K562 (cell line): ENCODE data around the gene DKK3.

Experiments used
- CSDE1 ChIP-seq, 2 experiments: fragments of 450-650 bp; IDR thresholded peaks; 2 replicates each; pipeline ENCODE4 v1.6.1; 2016; ENCODE audit warnings: mild to moderate bottlenecking in 1 of 2
- DACH1 ChIP-seq: fragments of 450-650 bp; IDR thresholded peaks from 2 replicates; pipeline ENCODE4 v1.6.1; 2018; ENCODE audit not compliant: partially characterized antibody
- EP300 ChIP-seq: IDR thresholded peaks from 2 replicates; pipeline ENCODE4 v1.6.1; 2012; ENCODE audit warnings: low read length, improper control_type of control experiment
- FOXA1 ChIP-seq: fragments of 450-650 bp; IDR thresholded peaks from 2 replicates; pipeline ENCODE4 v1.6.1; 2016; ENCODE audit warnings: mild to moderate bottlenecking, borderline replicate concordance
- HNRNPLL ChIP-seq: fragments of 200-400 bp; formaldehyde crosslinking; IDR thresholded peaks from 2 replicates; pipeline ENCODE4 v1.6.1; 2017; ENCODE audit warnings: low read length, low read depth, mild to moderate bottlenecking; ENCODE audit not compliant: poor library complexity, severe bottlenecking
- PML ChIP-seq: IDR thresholded peaks from 2 replicates; pipeline ENCODE4 v1.6.1; 2012; ENCODE audit warnings: low read length, inconsistent platforms
- TF ChIP-seq, protein P1 (sequence below), 3 experiments: IDR thresholded peaks in 2 of 3; conservative IDR thresholded peaks in 1 of 3; 2 replicates each; pipeline ENCODE4 v1.5.1; 2011 to 2012; ENCODE audit warnings: low read length in 3 of 3, mild to moderate bottlenecking in 3 of 3, control low read depth in 2 of 3, improper control_type of control experiment in 1 of 3, inconsistent platforms in 1 of 3, low read depth in 1 of 3, mixed read lengths in 1 of 3, moderate library complexity in 1 of 3; ENCODE audit not compliant: insufficient read depth in 2 of 3

DNA sequence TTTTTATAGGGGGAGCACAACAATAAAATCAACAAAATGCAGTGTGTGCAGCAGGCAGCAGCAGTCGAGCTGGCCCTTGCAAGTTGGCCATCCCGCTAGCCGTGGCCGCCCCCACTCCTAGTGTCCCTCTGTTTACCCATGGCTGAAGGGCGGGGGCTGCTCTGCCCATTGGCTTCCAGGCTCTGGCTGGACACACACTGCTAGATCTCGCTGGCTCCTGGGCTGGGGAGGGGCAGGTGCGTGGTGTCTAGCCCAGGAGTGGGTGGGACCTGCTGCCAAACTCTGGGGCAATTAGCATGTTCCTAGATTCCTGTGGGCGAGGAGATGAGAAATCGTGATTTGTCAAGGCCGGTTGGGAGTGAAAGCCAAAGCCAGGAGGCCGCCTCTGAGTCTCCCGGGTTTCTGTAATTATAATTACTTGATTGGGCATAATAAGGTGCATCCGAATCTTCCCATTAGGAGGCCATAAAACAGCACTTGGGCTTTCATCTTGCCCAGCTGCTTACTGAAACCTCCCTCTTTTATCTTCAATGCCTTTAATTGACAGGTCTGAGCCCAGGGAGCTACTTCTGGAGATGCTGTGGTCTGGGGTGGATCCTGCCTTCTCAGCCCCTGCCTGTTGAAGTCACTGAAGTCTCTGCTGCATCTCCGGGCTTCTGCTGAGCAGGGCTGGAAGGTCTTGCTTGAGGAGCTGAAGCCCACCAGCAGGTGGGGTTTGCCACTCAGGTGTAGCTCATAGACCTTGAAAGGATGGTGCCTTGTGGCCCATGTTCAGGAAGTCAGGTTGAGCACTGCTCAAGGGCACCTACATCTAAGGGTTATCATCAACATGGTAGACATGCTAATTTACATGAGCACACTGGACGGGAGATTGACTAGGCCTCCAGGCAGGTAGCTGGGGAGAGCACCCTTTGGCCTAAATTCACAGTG is 44.5 kb upstream of the DKK3 start:
- TF ChIP-seq FOXA1: no peak
- TF ChIP-seq, protein P1, sequence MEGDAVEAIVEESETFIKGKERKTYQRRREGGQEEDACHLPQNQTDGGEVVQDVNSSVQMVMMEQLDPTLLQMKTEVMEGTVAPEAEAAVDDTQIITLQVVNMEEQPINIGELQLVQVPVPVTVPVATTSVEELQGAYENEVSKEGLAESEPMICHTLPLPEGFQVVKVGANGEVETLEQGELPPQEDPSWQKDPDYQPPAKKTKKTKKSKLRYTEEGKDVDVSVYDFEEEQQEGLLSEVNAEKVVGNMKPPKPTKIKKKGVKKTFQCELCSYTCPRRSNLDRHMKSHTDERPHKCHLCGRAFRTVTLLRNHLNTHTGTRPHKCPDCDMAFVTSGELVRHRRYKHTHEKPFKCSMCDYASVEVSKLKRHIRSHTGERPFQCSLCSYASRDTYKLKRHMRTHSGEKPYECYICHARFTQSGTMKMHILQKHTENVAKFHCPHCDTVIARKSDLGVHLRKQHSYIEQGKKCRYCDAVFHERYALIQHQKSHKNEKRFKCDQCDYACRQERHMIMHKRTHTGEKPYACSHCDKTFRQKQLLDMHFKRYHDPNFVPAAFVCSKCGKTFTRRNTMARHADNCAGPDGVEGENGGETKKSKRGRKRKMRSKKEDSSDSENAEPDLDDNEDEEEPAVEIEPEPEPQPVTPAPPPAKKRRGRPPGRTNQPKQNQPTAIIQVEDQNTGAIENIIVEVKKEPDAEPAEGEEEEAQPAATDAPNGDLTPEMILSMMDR (IDR thresholded peaks at IDR 0.05 in 2 of 3, conservative IDR thresholded peaks at IDR 0.05 in 1 of 3; ENCODE audit: insufficient read depth in 2 of 3, low read depth in 1 of 3, low read length in 3 of 3): peak in 2 of 3 experiments; percentile 12 to 31; a peak in 3 of 6 replicates
- no peak for TF ChIP-seq CSDE1 (IDR thresholded peaks at IDR 0.05)
- TF ChIP-seq DACH1: no peak
- TF ChIP-seq HNRNPLL: no peak
- no peak for TF ChIP-seq EP300
- no peak for TF ChIP-seq PML
